Kidney (tissue), 14 donors: ENCODE data around the gene LTC4S. TPM values are rescaled to one million over a fixed set of nuclear protein-coding genes. Genes with fewer than 3 reads are reported as not detected.

Experiments used
- DNase-seq, 5 donors: peaks; one replicate each; pipeline ENCODE4 v3.0.0-alpha.2; 2013 to 2020
- FAIRE-seq: peaks from 2 replicates; lab custom pipeline; 2012; peaks lifted over from hg19 to GRCh38; lab: Jason Lieb, UNC
- H3K27ac ChIP-seq, 2 donors: one replicate each; pipeline ENCODE4 v1.7.0; 2013; ENCODE audit warnings: low read depth in 2 of 2, low read length in 2 of 2, inconsistent platforms in 1 of 2
- H3K27me3 ChIP-seq: one replicate; pipeline ENCODE4 v1.7.1; 2013; ENCODE audit warnings: low read length, inconsistent platforms; ENCODE audit not compliant: control insufficient read depth, insufficient read depth
- H3K36me3 ChIP-seq, 3 donors: one replicate each; pipeline versions ENCODE4 v1.7.0 to v1.7.1; 2013; ENCODE audit warnings: low read length in 3 of 3, control low read depth in 1 of 3, inconsistent platforms in 1 of 3; ENCODE audit not compliant: insufficient read depth in 3 of 3, control insufficient read depth in 2 of 3
- H3K4me1 ChIP-seq, 3 donors: one replicate each; pipeline versions ENCODE4 v1.7.0 to v1.7.1; 2013; ENCODE audit warnings: low read length in 3 of 3, inconsistent platforms in 1 of 3, low read depth in 1 of 3; ENCODE audit not compliant: control insufficient read depth in 2 of 3, insufficient read depth in 2 of 3
- H3K4me3 ChIP-seq, 3 donors: one replicate each; pipeline versions ENCODE4 v1.7.0 to v1.8.1; 2013; ENCODE audit warnings: low read length in 3 of 3, control low read depth in 1 of 3, inconsistent platforms in 1 of 3
- H3K9ac ChIP-seq, 3 donors: one replicate each; pipeline versions ENCODE4 v1.7.0 to v1.7.1; 2013; ENCODE audit warnings: low read length in 3 of 3, control low read depth in 1 of 3, inconsistent platforms in 1 of 3
- H3K9me3 ChIP-seq, 3 donors: one replicate each; pipeline versions ENCODE4 v1.7.0 to v1.7.1; 2013; ENCODE audit warnings: low read length in 3 of 3, control low read depth in 1 of 3, inconsistent platforms in 1 of 3; ENCODE audit not compliant: control insufficient read depth in 2 of 3, insufficient read depth in 1 of 3
- CTCF ChIP-seq: IDR thresholded peaks from 3 replicates; pipeline ENCODE4 v1.5.1; 2012; ENCODE audit warnings: mild to moderate bottlenecking, moderate library complexity, borderline replicate concordance; ENCODE audit not compliant: insufficient read depth; ENCODE audit errors: extremely low read depth
- intact Hi-C: fragments of 100-400 bp; cut with DNase I; formaldehyde crosslinking; loops from one replicate; pipeline ENCODE4 v1.11.1; 2022
- polyA plus RNA-seq: library from polyadenylated mRNA; stranded (reverse); fragments of 350-450 nt; fragmentation: Illumina TruSeq; extraction: RNeasy Lipid Tissue Mini Kit (QIAGEN cat#74804); gene quantifications from one replicate; pipeline ENCODE4 v1.2.3, GENCODE V29; 2014; ENCODE audit warnings: low read depth, low replicate concordance; ENCODE audit not compliant: insufficient read depth
- total RNA-seq: library from RNA; stranded (reverse); fragmentation: NEBNext Ultra II Directional; extraction: Animal tissue kit (Norgen Biotek cat#: 25700); gene quantifications from one replicate; pipeline ENCODE4 v1.2.1, GENCODE V29; 2021
- donor health status: control.
- donor health status: control.
- donor health status: control.
- donor health status: control.
- donor health status: control.
- donor health status: DM: yes; HTN: yes; CAD: no.
- donor health status: Normal renal cell carcinoma (clear cell type).

Gene LTC4S
- total and polyA plus RNA-seq, 2 donors from 2014 or later, result 20.1 to 30.6 TPM

- no peak for TF ChIP-seq CTCF
- Histone ChIP-seq H3K4me1 (peaks cover 0 to 5% (median 3%) of the 10 kb centered on the region in 3 donors), H3K9me3 (no peaks in the 10 kb centered on the region), H3K27me3 (no peaks in the 10 kb centered on the region), H3K36me3 (peaks cover 4 to 47% (median 41%) of the 10 kb centered on the region in 3 donors), H3K4me3 (no peak overlapping the region), H3K9ac (no peak overlapping the region), H3K27ac (no peak overlapping the region)
- DNase-seq (no peak), FAIRE-seq (no peak)
- intact Hi-C loops, result no loop called here
Measured at GRCh38 chr5:179772351-179772750, 21.4 kb upstream of the LTC4S start.

- TF ChIP-seq CTCF, result no peak
- no peak overlapping the region for H3K4me3 ChIP-seq
- H3K4me1 ChIP-seq, result peaks cover 0 to under 1% (median 0%) of the 10 kb centered on the region in 3 donors
- no peaks in the 10 kb centered on the region for H3K9me3 ChIP-seq
- no peak for FAIRE-seq
- peak in 1 of 5 donors; percentile 44 for DNase-seq
- H3K27me3 ChIP-seq, result no peaks in the 10 kb centered on the region
- H3K36me3 ChIP-seq, result peaks cover 4 to 49% (median 47%) of the 10 kb centered on the region in 3 donors
- intact Hi-C loops, result no loop called here
- no peak overlapping the region for H3K27ac ChIP-seq
- H3K9ac ChIP-seq, result no peak overlapping the region
Measured at GRCh38 chr5:179773686-179774040, 20.1 kb upstream of the LTC4S start.

GRCh38 chr5:179774442-179774841, 19.3 kb upstream of the LTC4S start:
- Histone ChIP-seq H3K36me3 (peaks cover 4 to 45% (median 43%) of the 10 kb centered on the region in 3 donors), H3K27ac (no peak overlapping the region), H3K4me1 (no peaks in the 10 kb centered on the region), H3K9me3 (no peaks in the 10 kb centered on the region), H3K9ac (no peak overlapping the region), H3K4me3 (no peak overlapping the region), H3K27me3 (no peaks in the 10 kb centered on the region)
- no peak for TF ChIP-seq CTCF
- DNase-seq (peak in 1 of 5 donors; percentile 60), FAIRE-seq (no peak)
- intact Hi-C loops, result no loop called here

GRCh38 chr5:179776411-179776938, 17.3 kb upstream of the LTC4S start:
- no peaks in the 10 kb centered on the region for H3K9me3 ChIP-seq
- DNase-seq (peak in 1 of 5 donors; percentile 48), FAIRE-seq (no peak)
- no peak for TF ChIP-seq CTCF
- no peaks in the 10 kb centered on the region for H3K27me3 ChIP-seq
- intact Hi-C loops, result no loop called here
- H3K4me3 ChIP-seq, result no peak overlapping the region
- no peaks in the 10 kb centered on the region for H3K4me1 ChIP-seq
- H3K27ac ChIP-seq, result no peak overlapping the region
- H3K36me3 ChIP-seq, result peaks cover 3 to 33% (median 32%) of the 10 kb centered on the region in 3 donors
- no peak overlapping the region for H3K9ac ChIP-seq
